ENCODE results near the gene DDX52.

GRCh38 chr17:37671824-37672547 is 28.7 kb upstream of the DDX52 start:
- no peak for TF ChIP-seq TEAD4 (IDR thresholded peaks at IDR 0.05)
- TF ChIP-seq TAF1 (IDR thresholded peaks at IDR 0.05; ENCODE audit: low read depth) = no peak
- no peak for TF ChIP-seq EP300 (IDR thresholded peaks at IDR 0.05; ENCODE audit: borderline replicate concordance)
- no peak for TF ChIP-seq FOXM1 (IDR thresholded peaks at IDR 0.05; ENCODE audit: borderline replicate concordance, low read depth)
- no peak for TF ChIP-seq TCF12 (IDR thresholded peaks at IDR 0.05; ENCODE audit: low read depth)
- TF ChIP-seq NFIC (IDR thresholded peaks at IDR 0.05) = no peak

All from Ishikawa (cell line).